Measurements from ENCODE around the gene SUZ12. TPM values are rescaled to one million over a fixed set of nuclear protein-coding genes. Genes with fewer than 3 reads are reported as not detected.
"Not testable (repeated sequence)": the region's sequence is repeated elsewhere in the genome, so short reads cannot be mapped to it uniquely, and the experiment has no call there.

SUZ12 gene
- total RNA-seq, 4 donors from 2014 or later = 18.6 to 22.3 (median 21.7) TPM

- intact Hi-C loops (cut with DNase I) = no loop called here
- Histone ChIP-seq H3K36me3 (no peaks in the 10 kb centered on the region), H3K27ac (replicated peaks in 1 of 4) (no peak overlapping the region), H3K4me3 (no peak overlapping the region), H3K4me1 (peaks cover 0 to 14% (median 14%) of the 10 kb centered on the region in 4 donors), H3K9me3 (no peaks in the 10 kb centered on the region), H3K27me3 (no peaks in the 10 kb centered on the region)
- DNase-seq (ENCODE audit: extremely low spot score) = no peak
- 2% methylated on average over 7 of the region's 7 CpGs for WGBS
- TF ChIP-seq POLR2A (IDR thresholded peaks at IDR 0.05; ENCODE audit: low read depth) (no peak), EP300 (IDR thresholded peaks at IDR 0.05) (no peak), POLR2AphosphoS5 (IDR thresholded peaks at IDR 0.05) (no peak), CTCF (IDR thresholded peaks at IDR 0.05) (no peak)
Observed at GRCh38 chr17:31907342-31907962, 29.4 kb upstream of the SUZ12 start.

- Histone ChIP-seq H3K9me3 (no peaks in the 10 kb centered on the region), H3K36me3 (no peaks in the 10 kb centered on the region), H3K4me3 (no peak overlapping the region), H3K27me3 (no peaks in the 10 kb centered on the region), H3K4me1 (peaks cover 0 to 14% (median 14%) of the 10 kb centered on the region in 4 donors), H3K27ac (replicated peaks in 1 of 4) (no peak overlapping the region)
- intact Hi-C loops (cut with DNase I) = no loop called here
- no peak for DNase-seq (ENCODE audit: extremely low spot score)
- TF ChIP-seq POLR2A (IDR thresholded peaks at IDR 0.05; ENCODE audit: low read depth) = no peak
- TF ChIP-seq EP300 (IDR thresholded peaks at IDR 0.05) = no peak
- TF ChIP-seq POLR2AphosphoS5 (IDR thresholded peaks at IDR 0.05) = no peak
- no peak for TF ChIP-seq CTCF (IDR thresholded peaks at IDR 0.05)
Observed at GRCh38 chr17:31908386-31908785, 28.4 kb upstream of the SUZ12 start.

GRCh38 chr17:31912705-31913104 lies 24.1 kb upstream of the SUZ12 start:
- Histone ChIP-seq H3K27me3 (peaks cover 0 to 16% (median 11%) of the 10 kb centered on the region in 4 donors), H3K4me1 (peaks cover 0 to 14% (median 12%) of the 10 kb centered on the region in 4 donors)
- H3K4me3 ChIP-seq; H3K9me3 ChIP-seq; H3K36me3 ChIP-seq; DNase-seq (ENCODE audit: extremely low spot score); H3K27ac ChIP-seq (replicated peaks in 1 of 4); intact Hi-C loops (cut with DNase I): not testable (repeated sequence)
- 64% methylated on average over 6 of the region's 6 CpGs for WGBS

GRCh38 chr17:31915456-31916100 lies 21.2 kb upstream of the SUZ12 start:
- peaks cover 0 to 8% (median 5%) of the 10 kb centered on the region in 4 donors for H3K4me1 ChIP-seq
- H3K9me3 ChIP-seq = no peaks in the 10 kb centered on the region
- no peaks in the 10 kb centered on the region for H3K36me3 ChIP-seq
- TF ChIP-seq POLR2A (IDR thresholded peaks at IDR 0.05; ENCODE audit: low read depth) (no peak), POLR2AphosphoS5 (IDR thresholded peaks at IDR 0.05) (no peak), EP300 (IDR thresholded peaks at IDR 0.05) (no peak), CTCF (IDR thresholded peaks at IDR 0.05) (no peak)
- 89% methylated on average over 3 of the region's 3 CpGs for WGBS
- no peak for DNase-seq (ENCODE audit: extremely low spot score)
- intact Hi-C loops (cut with DNase I) = no loop called here
- no peak overlapping the region for H3K4me3 ChIP-seq
- peaks cover 0 to 35% (median 18%) of the 10 kb centered on the region in 4 donors for H3K27me3 ChIP-seq
- H3K27ac ChIP-seq (replicated peaks in 1 of 4) = no peak overlapping the region

- intact Hi-C loops (cut with DNase I) = no loop called here
- Histone ChIP-seq H3K27me3 (peaks cover 0 to 35% (median 18%) of the 10 kb centered on the region in 4 donors), H3K9me3 (no peaks in the 10 kb centered on the region), H3K4me1 (peaks cover 0 to 8% (median 5%) of the 10 kb centered on the region in 4 donors), H3K36me3 (no peaks in the 10 kb centered on the region), H3K4me3 (peak overlapping the region; percentile 8 to 28 (median 24)), H3K27ac (replicated peaks in 1 of 4) (no peak overlapping the region)
- 89% methylated on average over 21 of the region's 36 CpGs for WGBS
- DNase-seq (ENCODE audit: extremely low spot score) = no peak
- TF ChIP-seq CTCF (IDR thresholded peaks at IDR 0.05) (no peak), EP300 (IDR thresholded peaks at IDR 0.05) (no peak), POLR2AphosphoS5 (IDR thresholded peaks at IDR 0.05) (no peak), POLR2A (IDR thresholded peaks at IDR 0.05; ENCODE audit: low read depth) (no peak)
Observed at GRCh38 chr17:31916491-31917064, 20.2 kb upstream of the SUZ12 start.

Measured in esophagus muscularis mucosa (tissue), 4 donors.